Neural progenitor cell (in vitro differentiated cells): ENCODE results near the gene PHKG2.

Experiments used
- CTCF ChIP-seq: fragments of 200-600 bp; sonication (generic); IDR thresholded peaks from 2 replicates; pipeline ENCODE4 v1.5.1; 2017; ENCODE audit warnings: antibody characterized with exemption, mild to moderate bottlenecking
- EZH2phosphoT487 ChIP-seq: fragments of 200-600 bp; sonication (generic); IDR thresholded peaks from 2 replicates; pipeline ENCODE4 v1.6.1; 2017; ENCODE audit warnings: antibody characterized with exemption

GRCh38 chr16:30784215-30784614 is 36.0 kb downstream of the PHKG2 start:
- TF ChIP-seq CTCF (no peak), EZH2phosphoT487 (no peak)
